A673 (cell line): ENCODE data around the gene CYTH1. TPM values are rescaled to one million over a fixed set of nuclear protein-coding genes. Genes with fewer than 3 reads are reported as not detected.

Source experiments
- BruUV-seq: library from RNA; stranded (reverse); fragments of 400-500 nt; replicated peaks from 2 replicates; lab custom pipeline; 2021; lab: Mats Ljungman, UMichigan
- CTCF ChIA-PET: fragments of 300-600 bp; sonication (Branson Sonifier 250); formaldehyde crosslinking; loops from one replicate; lab custom pipeline; 2022; ENCODE audit warnings: antibody characterized with exemption; lab: Charles Lee
- POLR2A ChIA-PET: fragments of 300-600 bp; sonication (Branson Sonifier 250); formaldehyde crosslinking; loops from one replicate; lab custom pipeline; 2022; ENCODE audit warnings: antibody characterized with exemption; ENCODE audit not compliant: low non-redundant PET; lab: Charles Lee
- DNase-seq: peaks from one replicate; pipeline ENCODE4 v3.0.0-alpha.2; 2015; ENCODE audit warnings: low spot score
- H3K27ac ChIP-seq: fragments of 200-600 bp; sonication (generic); 2 replicates; pipeline ENCODE4 v1.5.1; 2016; ENCODE audit warnings: mixed run types, low read depth, mild to moderate bottlenecking, mixed read lengths, antibody characterized with exemption, low read length; ENCODE audit not compliant: poor library complexity, severe bottlenecking
- H3K27me3 ChIP-seq: fragments of 200-600 bp; sonication (generic); replicated peaks from 2 replicates; pipeline ENCODE4 v1.6.1; 2017; ENCODE audit warnings: mixed run types, low read depth, mild to moderate bottlenecking, mixed read lengths, antibody characterized with exemption, low read length; ENCODE audit not compliant: insufficient read depth, poor library complexity
- H3K36me3 ChIP-seq: fragments of 200-600 bp; sonication (generic); 2 replicates; pipeline ENCODE4 v1.6.1; 2016; ENCODE audit warnings: mixed run types, mild to moderate bottlenecking, mixed read lengths, antibody characterized with exemption, low read length; ENCODE audit not compliant: insufficient read depth, poor library complexity, severe bottlenecking
- H3K4me1 ChIP-seq: fragments of 200-600 bp; sonication (generic); 2 replicates; pipeline ENCODE4 v1.6.1; 2017; ENCODE audit warnings: mixed run types, mild to moderate bottlenecking, mixed read lengths, antibody characterized with exemption, low read length; ENCODE audit not compliant: insufficient read depth, poor library complexity, severe bottlenecking
- H3K4me3 ChIP-seq: fragments of 200-600 bp; sonication (generic); 2 replicates; pipeline ENCODE4 v1.5.1; 2016; ENCODE audit warnings: low read depth, mixed run types, mild to moderate bottlenecking, mixed read lengths, low read length; ENCODE audit not compliant: poor library complexity, severe bottlenecking
- H3K9me3 ChIP-seq: fragments of 200-600 bp; sonication (generic); 2 replicates; pipeline ENCODE4 v1.6.1; 2016; ENCODE audit warnings: mixed run types, low read depth, mild to moderate bottlenecking, mixed read lengths, antibody characterized with exemption, low read length; ENCODE audit not compliant: poor library complexity, severe bottlenecking
- CTCF ChIP-seq: fragments of 300-800, 200-600 bp; sonication (generic); conservative IDR thresholded peaks from 2 replicates; pipeline ENCODE4 v1.5.1; 2017; ENCODE audit warnings: low read depth, mild to moderate bottlenecking, antibody characterized with exemption, low read length, moderate library complexity, mixed read lengths
- EZH2 ChIP-seq: fragments of 200-600 bp; sonication (generic); IDR thresholded peaks from 2 replicates; pipeline ENCODE4 v1.6.1; 2017; ENCODE audit warnings: borderline replicate concordance, low read depth, mild to moderate bottlenecking, mixed read lengths, antibody characterized with exemption, low read length; ENCODE audit not compliant: poor library complexity, severe bottlenecking
- intact Hi-C: fragments of 100-400 bp; cut with micrococcal nuclease; formaldehyde crosslinking; loops from one replicate; pipeline ENCODE4 v1.10.0; 2022; ENCODE audit not compliant: unreplicated experiment
- total RNA-seq: library from RNA; stranded (reverse); gene quantifications from 2 replicates; pipeline ENCODE4 v1.2.3, GENCODE V29; 2021

Gene CYTH1
- total RNA-seq, 1 experiment from 2014 or later, result 17.9 TPM

DNA sequence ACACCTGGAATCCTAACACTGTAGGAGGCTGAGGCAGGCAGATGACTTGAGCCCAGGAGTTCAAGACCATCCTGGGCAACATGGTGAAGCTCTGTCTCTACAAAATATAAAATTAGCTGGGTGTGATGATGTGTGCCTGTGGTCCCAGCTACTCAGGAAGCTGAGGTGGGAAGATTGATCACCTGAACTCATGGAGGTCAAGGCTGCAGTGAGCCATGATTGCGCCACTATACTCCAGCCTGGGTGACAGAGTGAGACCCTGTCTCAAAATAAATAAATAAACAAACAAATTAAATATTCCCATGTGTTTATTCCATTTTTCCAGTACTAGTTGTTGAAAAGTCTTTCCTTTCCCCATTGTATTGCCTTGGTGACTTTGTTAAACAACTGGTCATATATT, 130.0 kb downstream of the CYTH1 start:
- Histone ChIP-seq H3K9me3 (no peaks in the 10 kb centered on the region), H3K36me3 (no peaks in the 10 kb centered on the region), H3K4me3 (no peak overlapping the region), H3K4me1 (no peaks in the 10 kb centered on the region), H3K27ac (no peak overlapping the region), H3K27me3 (no peaks in the 10 kb centered on the region)
- ChIA-PET POLR2A (no interaction called here), CTCF (no interaction called here)
- BruUV-seq, result no TSS peak
- intact Hi-C loops, result no loop called here
- DNase-seq, result no peak
- no peak for TF ChIP-seq EZH2
- no peak for TF ChIP-seq CTCF

- no peak overlapping the region for H3K27ac ChIP-seq
- H3K4me3 ChIP-seq, result no peak overlapping the region
- H3K36me3 ChIP-seq, result no peaks in the 10 kb centered on the region
- TF ChIP-seq EZH2 (no peak), CTCF (no peak)
- intact Hi-C loops, result no loop called here
- DNase-seq, result no peak
- no peaks in the 10 kb centered on the region for H3K27me3 ChIP-seq
- BruUV-seq, result no TSS peak
- no peaks in the 10 kb centered on the region for H3K4me1 ChIP-seq
- no peaks in the 10 kb centered on the region for H3K9me3 ChIP-seq
- CTCF ChIA-PET, result no interaction called here
- POLR2A ChIA-PET, result no interaction called here
These were observed 130.5 kb downstream of the CYTH1 start for GRCh38 chr17:78651554-78651953.

DNA sequence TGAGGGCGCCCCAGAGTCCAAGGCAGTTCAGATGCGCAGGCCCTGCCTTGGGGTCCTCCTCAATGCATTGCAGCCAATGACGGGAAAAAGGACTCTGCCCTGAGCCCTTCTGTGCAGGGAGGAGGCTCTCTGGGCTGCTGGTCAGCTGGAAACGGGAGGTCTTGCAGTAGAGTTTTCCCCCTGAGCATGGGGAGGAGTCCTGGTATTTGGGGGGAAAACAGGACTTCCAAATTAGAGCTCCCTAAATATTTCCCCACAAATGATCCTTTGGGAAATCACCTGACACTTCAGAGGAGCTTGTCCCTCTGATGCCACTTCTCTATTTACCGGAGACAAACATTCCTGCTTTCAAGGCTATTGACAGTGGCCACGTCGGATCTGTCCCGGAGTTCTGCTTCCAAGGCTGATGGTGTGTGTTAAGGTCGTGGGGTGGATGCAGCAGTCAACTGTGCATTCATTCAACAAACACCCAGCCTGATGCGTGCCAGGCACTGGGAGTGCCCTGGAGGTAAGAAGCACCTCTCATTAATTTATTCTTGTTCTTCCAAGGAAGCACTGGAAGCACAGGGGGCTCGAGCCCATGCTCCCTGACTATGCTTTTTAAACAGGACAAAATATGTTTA, 131.9 kb downstream of the CYTH1 start:
- intact Hi-C loops, result no loop called here
- no peak for TF ChIP-seq CTCF
- no peak for TF ChIP-seq EZH2
- DNase-seq, result no peak
- Histone ChIP-seq H3K9me3 (no peaks in the 10 kb centered on the region), H3K27me3 (no peaks in the 10 kb centered on the region), H3K4me3 (no peak overlapping the region), H3K27ac (no peak overlapping the region), H3K4me1 (no peaks in the 10 kb centered on the region), H3K36me3 (no peaks in the 10 kb centered on the region)
- BruUV-seq, result no TSS peak
- CTCF ChIA-PET, result no interaction called here
- POLR2A ChIA-PET, result no interaction called here
